Gastroesophageal sphincter (tissue), 4 donors: ENCODE measurements around the gene FPR2. TPM values are rescaled to one million over a fixed set of nuclear protein-coding genes. Genes with fewer than 3 reads are reported as not detected.
A peak's percentile ranks its signal among the peaks of the same experiment; 100 is the strongest.
"Not testable (repeated sequence)": the region's sequence is repeated elsewhere in the genome, so short reads cannot be mapped to it uniquely, and the experiment has no call there.

Experiments
- ATAC-seq: fragments of 150-250 bp; one replicate; pipeline ENCODE4 v1.9.1; 2016; ENCODE audit warnings: mild to moderate bottlenecking, moderate library complexity
- H3K27ac ChIP-seq, 4 donors: fragments of 200-600 bp; sonication (generic) in 3 of 4; 1 replicate in 3 of 4; 2 replicates in 1 of 4; pipeline ENCODE4 v1.5.1; 2016 to 2019
- H3K27me3 ChIP-seq: fragments of 200-600 bp; sonication (generic); one replicate; pipeline ENCODE4 v1.5.1; 2019
- H3K36me3 ChIP-seq, 2 donors: fragments of 200-600 bp; sonication (generic); one replicate each; pipeline ENCODE4 v1.5.1; 2019; ENCODE audit warnings: control low read depth in 1 of 2
- H3K4me1 ChIP-seq, 3 donors: fragments of 200-600 bp; sonication (generic); 1 replicate in 2 of 3; 2 replicates in 1 of 3; pipeline ENCODE4 v1.5.1; 2016 to 2019; ENCODE audit warnings: control low read depth in 2 of 3
- H3K4me3 ChIP-seq, 2 donors: fragments of 200-600 bp; sonication (generic); one replicate each; pipeline ENCODE4 v1.5.1; 2019; ENCODE audit warnings: mild to moderate bottlenecking in 1 of 2, moderate library complexity in 1 of 2
- H3K9me3 ChIP-seq, 3 donors: fragments of 200-600 bp; sonication (generic); one replicate each; pipeline ENCODE4 v1.5.1; 2017 to 2019; ENCODE audit warnings: control low read depth in 2 of 3
- EP300 ChIP-seq: sonication (generic); formaldehyde crosslinking; IDR thresholded peaks from one replicate; pipeline ENCODE4 v1.6.1; 2017; ENCODE audit warnings: antibody characterized with exemption, mild to moderate bottlenecking
- POLR2A ChIP-seq, 2 donors: fragments of 450-650 bp; IDR thresholded peaks; one replicate each; pipeline ENCODE4 v1.6.1; 2017; ENCODE audit warnings: antibody characterized with exemption in 2 of 2, mild to moderate bottlenecking in 2 of 2, moderate library complexity in 1 of 2
- POLR2AphosphoS5 ChIP-seq: sonication (generic); formaldehyde crosslinking; IDR thresholded peaks from one replicate; pipeline ENCODE4 v1.6.1; 2017; ENCODE audit warnings: antibody characterized with exemption
- WGBS, 2 donors: methylation state at CpG; one replicate each; pipeline ENCODE4 v1.1.5; 2018; ENCODE audit warnings: low coverage in 1 of 2; 5-methylcytosine and 5-hydroxymethylcytosine counted together
- total RNA-seq, 4 donors: library from RNA; depleted of rRNA; stranded (reverse); fragments of >200 nt; gene quantifications; one replicate each; pipeline ENCODE4 v1.1.0, GENCODE V29; 2016
- TF ChIP-seq, protein P1 (sequence below), 4 experiments: fragments of 200-600 bp in 2 of 4; fragments of 450-650 bp in 2 of 4; sonication (generic) in 1 of 4; IDR thresholded peaks; one replicate each; pipeline ENCODE4 v1.5.1; 2017 to 2019; ENCODE audit warnings: antibody characterized with exemption in 4 of 4, mild to moderate bottlenecking in 2 of 4, moderate library complexity in 2 of 4

The FPR2 gene
- total RNA-seq, 4 donors from 2014 or later: 1.8 to 2.2 TPM; not detected in 2

DNA sequence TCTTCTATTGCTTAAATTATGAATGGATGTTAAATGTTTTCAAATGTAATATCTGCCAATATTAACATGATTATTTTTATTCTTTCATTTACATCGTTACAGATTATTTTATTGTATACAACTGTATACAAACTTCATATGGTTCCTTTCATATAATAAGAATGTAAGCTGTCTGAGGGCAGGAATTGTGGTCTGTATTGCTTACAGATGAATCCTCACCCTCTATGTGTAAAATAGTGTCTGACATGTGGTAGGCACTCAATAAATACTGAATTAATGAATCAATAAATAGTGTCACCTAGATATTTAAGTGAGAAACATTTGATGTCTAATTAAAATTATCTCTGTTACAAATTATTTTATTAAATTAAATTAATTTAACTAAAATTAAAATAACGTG lies 41.8 kb downstream of the FPR2 start:
- Histone ChIP-seq H3K27ac (no peak overlapping the region), H3K27me3 (no peaks in the 10 kb centered on the region), H3K4me3 (no peak overlapping the region), H3K9me3 (no peaks in the 10 kb centered on the region), H3K4me1 (peaks cover 0 to 18% (median 0%) of the 10 kb centered on the region in 3 donors), H3K36me3 (no peaks in the 10 kb centered on the region)
- TF ChIP-seq POLR2AphosphoS5 (no peak), EP300 (no peak), POLR2A (IDR thresholded peaks at IDR 0.05) (no peak)
- TF ChIP-seq, protein P1, sequence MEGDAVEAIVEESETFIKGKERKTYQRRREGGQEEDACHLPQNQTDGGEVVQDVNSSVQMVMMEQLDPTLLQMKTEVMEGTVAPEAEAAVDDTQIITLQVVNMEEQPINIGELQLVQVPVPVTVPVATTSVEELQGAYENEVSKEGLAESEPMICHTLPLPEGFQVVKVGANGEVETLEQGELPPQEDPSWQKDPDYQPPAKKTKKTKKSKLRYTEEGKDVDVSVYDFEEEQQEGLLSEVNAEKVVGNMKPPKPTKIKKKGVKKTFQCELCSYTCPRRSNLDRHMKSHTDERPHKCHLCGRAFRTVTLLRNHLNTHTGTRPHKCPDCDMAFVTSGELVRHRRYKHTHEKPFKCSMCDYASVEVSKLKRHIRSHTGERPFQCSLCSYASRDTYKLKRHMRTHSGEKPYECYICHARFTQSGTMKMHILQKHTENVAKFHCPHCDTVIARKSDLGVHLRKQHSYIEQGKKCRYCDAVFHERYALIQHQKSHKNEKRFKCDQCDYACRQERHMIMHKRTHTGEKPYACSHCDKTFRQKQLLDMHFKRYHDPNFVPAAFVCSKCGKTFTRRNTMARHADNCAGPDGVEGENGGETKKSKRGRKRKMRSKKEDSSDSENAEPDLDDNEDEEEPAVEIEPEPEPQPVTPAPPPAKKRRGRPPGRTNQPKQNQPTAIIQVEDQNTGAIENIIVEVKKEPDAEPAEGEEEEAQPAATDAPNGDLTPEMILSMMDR (IDR thresholded peaks at IDR 0.05): no peak
- no peak for ATAC-seq
- WGBS, 2 donors: 55 to 66% methylated on average over 1 to 2 of the region's 2 CpGs

DNA sequence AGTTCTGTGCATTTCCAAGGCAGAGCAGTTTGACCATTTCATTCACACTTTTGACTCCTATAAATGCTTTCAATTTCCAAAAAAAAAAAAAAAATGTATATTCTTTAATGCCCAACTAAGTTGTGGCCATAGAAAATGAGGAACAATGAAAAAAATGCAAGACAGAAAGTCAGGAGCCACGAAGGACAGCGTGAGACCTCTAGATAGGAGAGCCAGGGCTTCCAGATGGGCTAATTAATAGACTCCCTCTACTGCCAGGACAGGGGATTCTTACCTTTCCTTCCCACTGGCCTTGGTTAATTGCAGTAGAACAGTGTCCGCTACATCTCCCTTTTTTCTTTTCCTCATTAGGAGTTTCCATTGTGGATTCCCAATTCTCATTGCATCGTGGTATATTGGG lies 42.5 kb downstream of the FPR2 start:
- Histone ChIP-seq H3K27ac (peak overlapping the region in 1 of 4 donors; percentile 18), H3K4me1 (peaks cover 0 to 18% (median 0%) of the 10 kb centered on the region in 3 donors), H3K4me3 (no peak overlapping the region), H3K9me3 (no peaks in the 10 kb centered on the region), H3K36me3 (no peaks in the 10 kb centered on the region), H3K27me3 (no peaks in the 10 kb centered on the region)
- TF ChIP-seq EP300 (no peak), POLR2AphosphoS5 (no peak), POLR2A (IDR thresholded peaks at IDR 0.05) (no peak)
- TF ChIP-seq, protein P1 (IDR thresholded peaks at IDR 0.05): no peak
- ATAC-seq: no peak
- 66 to 77% methylated on average over 3 to 4 of the region's 4 CpGs for WGBS, 2 donors

DNA sequence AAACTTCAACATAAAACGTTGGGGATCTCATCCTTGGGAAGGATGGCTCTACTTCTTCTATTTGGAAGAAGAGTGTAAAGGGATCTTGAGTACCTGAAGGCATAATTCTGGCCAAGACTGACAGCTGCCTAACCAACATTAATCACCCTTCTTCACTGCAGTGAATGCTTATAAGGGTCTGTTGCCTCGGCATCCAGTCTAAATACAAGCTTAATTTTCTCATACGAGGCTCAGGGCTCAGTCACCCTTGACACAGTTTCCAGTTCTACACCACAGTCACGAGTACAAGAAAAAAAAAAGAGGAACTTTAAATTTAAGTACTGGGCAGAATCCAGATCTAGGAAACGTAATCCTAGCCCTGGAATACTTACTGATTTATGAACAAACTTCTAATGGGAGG lies 43.0 kb downstream of the FPR2 start:
- Histone ChIP-seq H3K4me3 (no peak overlapping the region), H3K4me1 (peaks cover 0 to 13% (median 0%) of the 10 kb centered on the region in 3 donors), H3K9me3 (no peaks in the 10 kb centered on the region), H3K36me3 (no peaks in the 10 kb centered on the region), H3K27me3 (no peaks in the 10 kb centered on the region), H3K27ac (peak overlapping the region in 1 of 4 donors; percentile 18)
- 40 to 41% methylated on average over 5 of the region's 5 CpGs for WGBS, 2 donors
- no peak for TF ChIP-seq POLR2AphosphoS5
- ATAC-seq: no peak

DNA sequence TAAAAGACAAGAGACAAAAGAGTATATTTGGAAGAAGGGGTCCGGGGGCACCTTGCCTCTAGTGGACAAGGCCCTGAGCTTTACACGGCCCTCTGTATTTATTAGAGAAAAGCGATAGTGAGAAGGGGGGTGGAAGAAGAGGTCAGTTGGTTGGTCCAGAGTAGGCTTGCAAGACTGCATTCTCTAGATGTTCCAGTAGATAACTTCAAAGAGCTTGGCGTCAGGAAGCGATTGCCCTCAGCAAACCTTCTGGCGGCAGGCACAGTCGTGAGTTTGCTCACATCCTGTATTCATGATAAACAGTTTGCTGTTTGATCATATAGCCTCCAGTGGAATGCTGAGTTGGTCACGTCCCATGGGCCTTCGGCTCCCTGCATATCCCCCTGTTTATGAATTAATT lies 43.8 kb downstream of the FPR2 start:
- not testable (repeated sequence) for ATAC-seq, H3K4me1 ChIP-seq, H3K27me3 ChIP-seq, H3K4me3 ChIP-seq, H3K36me3 ChIP-seq, H3K9me3 ChIP-seq
- peak overlapping the region in 2 of 4 donors; percentile 7 to 9 for H3K27ac ChIP-seq
- WGBS, 2 donors: 68 to 80% methylated on average over 1 to 9 of the region's 9 CpGs

DNA sequence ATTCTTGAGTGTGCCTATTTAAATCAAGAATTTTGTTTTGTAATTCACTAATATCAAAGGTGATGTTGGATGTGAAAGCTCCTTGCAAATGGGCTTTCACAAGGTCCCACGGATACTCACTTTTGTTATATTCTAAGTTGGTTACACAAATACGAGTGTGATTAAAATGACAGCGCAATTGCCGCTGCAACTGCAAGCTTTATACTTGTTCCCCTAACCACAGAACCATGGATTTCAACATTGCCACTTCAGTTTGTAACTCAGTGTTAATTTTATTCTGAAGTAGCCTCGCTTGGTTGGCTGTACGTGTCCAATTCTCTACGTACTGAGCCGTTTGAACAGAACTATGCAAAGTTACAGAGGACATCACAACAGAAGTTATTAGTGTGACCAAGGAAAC lies 44.4 kb downstream of the FPR2 start:
- not testable (repeated sequence) for H3K4me3 ChIP-seq, H3K27me3 ChIP-seq, H3K36me3 ChIP-seq, ATAC-seq, H3K4me1 ChIP-seq, H3K9me3 ChIP-seq
- 83 to 86% methylated on average over 5 to 8 of the region's 8 CpGs for WGBS, 2 donors
- peak overlapping the region in 1 of 4 donors; percentile 7 for H3K27ac ChIP-seq

DNA sequence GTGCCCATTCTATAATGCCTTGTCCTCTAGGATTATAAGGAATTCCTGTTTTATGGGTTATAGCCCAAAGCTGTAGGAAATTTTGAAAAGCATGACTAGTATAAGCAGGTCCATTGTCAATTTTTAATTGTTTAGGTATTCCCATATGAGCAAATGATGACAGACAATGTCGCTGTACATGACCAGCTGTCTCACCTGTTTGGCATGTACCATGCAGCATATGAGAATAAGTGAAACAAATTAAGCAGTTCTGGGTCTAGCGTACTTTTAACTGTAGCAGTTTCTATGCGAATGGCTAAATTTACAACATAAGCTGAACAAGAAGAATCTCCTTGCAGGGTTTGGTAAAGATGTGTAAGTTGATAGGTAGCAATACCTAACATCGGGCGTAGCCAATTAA lies 45.6 kb downstream of the FPR2 start:
- 83 to 91% methylated on average over 5 of the region's 5 CpGs for WGBS, 2 donors
- H3K4me1 ChIP-seq, H3K27me3 ChIP-seq, H3K36me3 ChIP-seq, H3K9me3 ChIP-seq, H3K27ac ChIP-seq, H3K4me3 ChIP-seq, ATAC-seq: not testable (repeated sequence)

DNA sequence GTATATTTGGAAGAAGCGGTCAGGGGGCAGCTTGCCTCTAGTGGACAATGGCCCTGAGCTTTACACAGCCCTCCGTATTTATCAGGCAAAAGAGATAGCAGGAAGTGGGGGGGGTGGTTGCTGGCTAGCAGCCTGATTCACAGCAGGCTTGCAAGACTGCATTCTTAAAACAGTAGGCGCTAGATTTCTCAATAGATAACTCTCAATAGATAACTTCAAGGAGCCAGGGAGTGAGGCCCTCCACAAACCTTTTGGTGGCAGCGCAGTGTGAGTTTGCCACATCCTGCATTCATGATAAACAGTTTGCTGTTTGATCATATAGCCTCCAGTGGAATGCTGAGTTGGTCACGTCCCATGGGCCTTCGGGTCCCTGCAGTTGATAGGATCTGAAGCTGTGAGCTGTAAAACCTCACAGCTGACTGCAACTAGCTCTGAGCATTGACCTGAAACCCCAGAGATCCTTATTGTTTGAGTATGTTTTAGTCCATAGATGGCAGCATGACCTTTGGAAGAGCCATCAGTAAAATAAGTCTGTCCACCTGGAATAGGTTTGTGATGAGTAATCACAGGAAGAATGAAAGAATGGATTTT lies 46.2 kb downstream of the FPR2 start:
- Histone ChIP-seq H3K9me3 (no peaks in the 10 kb centered on the region), H3K4me3 (no peak overlapping the region), H3K27ac (no peak overlapping the region), H3K36me3 (no peaks in the 10 kb centered on the region), H3K4me1 (peaks cover 0 to 8% (median 0%) of the 10 kb centered on the region in 3 donors), H3K27me3 (no peaks in the 10 kb centered on the region)
- TF ChIP-seq EP300 (no peak), POLR2AphosphoS5 (no peak), POLR2A (IDR thresholded peaks at IDR 0.05) (no peak)
- TF ChIP-seq, protein P1 (IDR thresholded peaks at IDR 0.05): no peak
- no peak for ATAC-seq
- 49 to 61% methylated on average over 3 to 5 of the region's 6 CpGs for WGBS, 2 donors
